ENCODE results near the gene GID8.

The GID8 gene

DNA sequence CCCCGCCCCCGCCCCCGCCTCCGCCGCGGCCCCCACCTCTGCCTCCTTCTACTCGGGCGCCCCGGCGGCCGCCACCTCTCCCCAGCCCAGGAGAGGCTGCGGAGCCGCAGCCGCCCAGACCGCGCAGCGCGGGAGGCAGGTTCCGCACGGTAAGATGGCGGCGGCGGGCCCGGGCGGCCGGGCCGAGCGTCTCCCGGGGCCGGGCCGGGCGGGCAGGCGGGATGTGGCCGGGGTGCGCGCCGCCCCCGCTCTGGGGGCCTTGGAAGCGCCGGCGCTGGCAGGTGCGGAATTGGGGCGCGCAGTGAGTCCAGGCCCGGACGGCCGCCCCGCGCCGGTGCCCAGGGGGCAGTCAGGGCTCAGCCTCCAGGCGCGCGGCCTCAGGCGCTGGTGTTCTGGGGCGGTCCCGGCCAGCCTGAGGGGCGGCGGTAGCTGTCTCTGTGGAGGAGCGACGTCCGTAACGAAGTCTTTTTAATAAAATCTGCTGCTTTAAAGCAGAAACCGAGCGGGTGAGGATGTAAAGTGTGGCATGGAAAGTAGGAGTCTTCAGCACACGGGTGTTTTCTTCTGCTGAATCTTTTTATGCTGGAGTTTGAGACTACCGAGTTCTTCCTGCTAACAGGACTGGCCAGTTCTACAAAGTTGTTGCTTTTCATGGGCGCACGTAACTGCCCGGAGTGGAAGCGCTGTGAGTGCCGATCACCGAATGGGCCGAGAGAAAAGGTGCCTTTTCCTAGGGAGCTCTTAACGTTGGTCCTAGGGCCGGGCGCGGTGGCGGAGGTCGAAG, at the start of gene GID8:
GID8 (plus strand) TSS at position 43 of the 784 bp plus-strand sequence. CDS start 3,356 bp downstream, outside the sequence.
- no peak for TF ChIP-seq CTCF (IDR thresholded peaks at IDR 0.05; ENCODE audit: low read depth, low read length, missing control alignments)
- DNase-seq (ENCODE audit: low read depth) = no peak
- H3K4me3 ChIP-seq (ENCODE audit: low read depth, low read length) = peak within 1 kb of the TSS; percentile 92

- DNase-seq (ENCODE audit: low read depth) = no peak
- H3K4me3 ChIP-seq (ENCODE audit: low read depth, low read length) = no peak overlapping the region
- no peak for TF ChIP-seq CTCF (IDR thresholded peaks at IDR 0.05; ENCODE audit: low read depth, low read length, missing control alignments)
Measured at GRCh38 chr20:62888406-62888805, 49.5 kb upstream of the GID8 start.

GRCh38 chr20:62888910-62889309, 49.0 kb upstream of the GID8 start:
- H3K4me3 ChIP-seq (ENCODE audit: low read depth, low read length) = no peak overlapping the region
- DNase-seq (ENCODE audit: low read depth) = no peak
- no peak for TF ChIP-seq CTCF (IDR thresholded peaks at IDR 0.05; ENCODE audit: low read depth, low read length, missing control alignments)

- TF ChIP-seq CTCF (IDR thresholded peaks at IDR 0.05; ENCODE audit: low read depth, low read length, missing control alignments) = no peak
- no peak for DNase-seq (ENCODE audit: low read depth)
- H3K4me3 ChIP-seq (ENCODE audit: low read depth, low read length) = no peak overlapping the region
Measured at GRCh38 chr20:62889411-62889810, 48.5 kb upstream of the GID8 start.

DNA sequence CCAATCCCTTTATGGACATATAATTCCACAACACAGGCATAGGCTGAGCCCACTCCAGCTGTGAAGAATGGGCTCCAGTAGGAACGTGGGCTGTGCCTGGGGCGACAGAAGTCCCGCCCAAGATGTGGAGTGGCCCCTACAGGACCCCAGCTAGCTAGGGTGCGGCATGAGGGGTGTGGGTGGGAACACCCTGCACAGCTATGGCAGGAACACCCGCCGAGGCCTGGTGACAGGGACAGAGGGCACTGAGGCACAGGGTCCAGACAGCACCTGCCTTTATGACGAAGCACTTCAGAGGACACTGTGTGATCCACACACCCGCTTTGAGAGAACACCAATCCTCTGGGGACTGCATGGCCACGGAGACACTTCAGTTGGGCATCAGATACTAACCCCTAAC, 48.1 kb upstream of the GID8 start:
- no peak overlapping the region for H3K4me3 ChIP-seq (ENCODE audit: low read depth, low read length)
- TF ChIP-seq CTCF (IDR thresholded peaks at IDR 0.05; ENCODE audit: low read depth, low read length, missing control alignments) = no peak
- DNase-seq (ENCODE audit: low read depth) = no peak

DNA sequence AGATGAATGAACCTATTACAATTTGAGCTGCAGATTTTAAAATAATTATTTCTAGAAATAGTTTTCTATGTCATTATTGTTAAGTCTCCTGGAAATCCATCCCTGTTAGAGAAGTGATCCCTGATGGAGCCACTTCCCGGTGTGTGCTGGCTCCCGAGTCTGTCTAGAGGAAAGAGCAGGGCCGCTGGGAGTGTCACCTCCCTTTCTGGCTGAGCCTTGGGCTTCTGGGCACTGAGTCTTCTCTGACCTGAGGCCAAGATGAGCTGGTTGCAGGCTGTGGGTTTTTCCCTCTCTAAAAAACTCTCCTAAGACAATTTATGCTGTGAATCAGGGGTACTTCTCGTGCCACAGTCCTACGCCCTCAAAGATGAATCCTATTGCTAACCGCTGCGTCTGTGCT, 47.5 kb upstream of the GID8 start:
- TF ChIP-seq CTCF (IDR thresholded peaks at IDR 0.05; ENCODE audit: low read depth, low read length, missing control alignments) = no peak
- no peak for DNase-seq (ENCODE audit: low read depth)

GRCh38 chr20:62891111-62891510, 46.8 kb upstream of the GID8 start:
- no peak overlapping the region for H3K4me3 ChIP-seq (ENCODE audit: low read depth, low read length)
- no peak for DNase-seq (ENCODE audit: low read depth)
- no peak for TF ChIP-seq CTCF (IDR thresholded peaks at IDR 0.05; ENCODE audit: low read depth, low read length, missing control alignments)

More for the DNA sequence above, 47.5 kb upstream of the GID8 start:
- no peak overlapping the region for H3K4me3 ChIP-seq (ENCODE audit: low read depth, low read length)
